Transverse colon (tissue), 3 donors: ENCODE results near the gene MS4A6E.

Experiments used
- EP300 ChIP-seq: sonication (generic); formaldehyde crosslinking; IDR thresholded peaks from one replicate; pipeline ENCODE4 v1.6.1; 2017; ENCODE audit warnings: antibody characterized with exemption, low read depth
- POLR2A ChIP-seq: fragments of 450-650 bp; IDR thresholded peaks from one replicate; pipeline ENCODE4 v1.6.1; 2016; ENCODE audit warnings: antibody characterized with exemption, mild to moderate bottlenecking, moderate library complexity
- TF ChIP-seq, protein P1 (sequence below), 5 experiments: fragments of 200-600 bp in 3 of 5; fragments of 450-650 bp in 2 of 5; sonication (generic) in 3 of 5; IDR thresholded peaks; 1 replicate in 2 of 5; 2 replicates in 3 of 5; pipeline ENCODE4 v1.5.1; 2016 to 2017; ENCODE audit warnings: antibody characterized with exemption in 5 of 5, inconsistent platforms in 3 of 5, mild to moderate bottlenecking in 2 of 5, moderate library complexity in 1 of 5

DNA sequence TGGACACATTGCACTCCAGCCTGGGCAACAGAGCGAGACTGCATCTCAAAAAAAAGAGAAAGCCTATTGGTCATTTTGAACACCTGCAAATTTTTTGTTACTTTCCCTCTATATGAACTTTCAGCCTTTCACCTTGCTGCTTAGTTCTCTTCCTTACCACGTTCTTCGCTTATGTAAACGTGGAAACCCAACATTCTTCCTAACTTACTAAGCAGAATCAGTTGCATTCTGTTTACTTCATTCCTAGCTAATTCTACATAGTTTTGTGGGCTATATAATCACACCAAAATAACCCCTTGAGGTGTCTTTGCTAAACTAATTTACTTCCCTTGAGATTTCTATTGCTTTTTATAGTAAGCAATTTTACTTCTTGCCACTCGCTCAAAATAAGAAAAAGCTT is 23.4 kb upstream of the MS4A6E start:
- TF ChIP-seq, protein P1, sequence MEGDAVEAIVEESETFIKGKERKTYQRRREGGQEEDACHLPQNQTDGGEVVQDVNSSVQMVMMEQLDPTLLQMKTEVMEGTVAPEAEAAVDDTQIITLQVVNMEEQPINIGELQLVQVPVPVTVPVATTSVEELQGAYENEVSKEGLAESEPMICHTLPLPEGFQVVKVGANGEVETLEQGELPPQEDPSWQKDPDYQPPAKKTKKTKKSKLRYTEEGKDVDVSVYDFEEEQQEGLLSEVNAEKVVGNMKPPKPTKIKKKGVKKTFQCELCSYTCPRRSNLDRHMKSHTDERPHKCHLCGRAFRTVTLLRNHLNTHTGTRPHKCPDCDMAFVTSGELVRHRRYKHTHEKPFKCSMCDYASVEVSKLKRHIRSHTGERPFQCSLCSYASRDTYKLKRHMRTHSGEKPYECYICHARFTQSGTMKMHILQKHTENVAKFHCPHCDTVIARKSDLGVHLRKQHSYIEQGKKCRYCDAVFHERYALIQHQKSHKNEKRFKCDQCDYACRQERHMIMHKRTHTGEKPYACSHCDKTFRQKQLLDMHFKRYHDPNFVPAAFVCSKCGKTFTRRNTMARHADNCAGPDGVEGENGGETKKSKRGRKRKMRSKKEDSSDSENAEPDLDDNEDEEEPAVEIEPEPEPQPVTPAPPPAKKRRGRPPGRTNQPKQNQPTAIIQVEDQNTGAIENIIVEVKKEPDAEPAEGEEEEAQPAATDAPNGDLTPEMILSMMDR (IDR thresholded peaks at IDR 0.05): no peak
- no peak for TF ChIP-seq POLR2A
- no peak for TF ChIP-seq EP300
